RWPE2 (cell line): Measurements from ENCODE around the gene COMT.
A peak's percentile ranks its signal among the peaks of the same experiment; 100 is the strongest.

Experiments
- ATAC-seq: fragments of 200-7000 bp; cut with Tn5 transposase; 3 replicates; pipeline ENCODE4 v1.9.1; 2021; ENCODE audit warnings: low read depth
- DNase-seq: peaks from one replicate; pipeline ENCODE4 v3.0.0-alpha.2; 2020; ENCODE audit warnings: low spot score
- H3K27ac ChIP-seq: fragments of 450-650 bp; 2 replicates; pipeline ENCODE4 v1.5.1; 2017; ENCODE audit warnings: mild to moderate bottlenecking; ENCODE audit not compliant: poor library complexity, severe bottlenecking
- H3K27me3 ChIP-seq: fragments of 250-450 bp; sonication (Bioruptor Pico); 2 replicates; pipeline ENCODE4 v1.5.1; 2021; ENCODE audit warnings: mild to moderate bottlenecking, moderate library complexity; ENCODE audit not compliant: insufficient read depth, poor library complexity, severe bottlenecking
- H3K36me3 ChIP-seq: fragments of 250-450 bp; sonication (Bioruptor Pico); 2 replicates; pipeline ENCODE4 v1.5.1; 2020; ENCODE audit warnings: low read depth, mild to moderate bottlenecking, moderate library complexity
- H3K4me1 ChIP-seq: fragments of 250-450 bp; sonication (Bioruptor Pico); 2 replicates; pipeline ENCODE4 v1.5.1; 2021; ENCODE audit warnings: mild to moderate bottlenecking, moderate library complexity; ENCODE audit not compliant: insufficient read depth, poor library complexity, severe bottlenecking
- H3K4me3 ChIP-seq: fragments of 250-450 bp; sonication (Bioruptor Pico); 2 replicates; pipeline ENCODE4 v1.5.1; 2021; ENCODE audit warnings: mild to moderate bottlenecking, moderate library complexity; ENCODE audit not compliant: severe bottlenecking
- H3K9me3 ChIP-seq: fragments of 250-450 bp; sonication (Bioruptor Pico); 2 replicates; pipeline ENCODE4 v1.5.1; 2021; ENCODE audit warnings: mild to moderate bottlenecking, moderate library complexity; ENCODE audit not compliant: severe bottlenecking
- CTCF ChIP-seq: fragments of 450-650 bp; IDR thresholded peaks from one replicate; pipeline ENCODE4 v1.5.1; 2017; ENCODE audit warnings: mild to moderate bottlenecking, moderate library complexity; ENCODE audit not compliant: poor library complexity, severe bottlenecking

Gene COMT

GRCh38 chr22:19973551-19974267, 32.1 kb downstream of the COMT start:
- Histone ChIP-seq H3K9me3 (no peaks in the 10 kb centered on the region), H3K4me1 (peaks cover 12% of the 10 kb centered on the region), H3K27me3 (no peaks in the 10 kb centered on the region), H3K36me3 (peaks cover 4% of the 10 kb centered on the region; the same call in 1 of the 2 replicates), H3K27ac (no peak overlapping the region), H3K4me3 (no peak overlapping the region)
- ATAC-seq, result no peak
- TF ChIP-seq CTCF, result no peak
- DNase-seq, result no peak

GRCh38 chr22:19974268-19974861, 32.8 kb downstream of the COMT start:
- Histone ChIP-seq H3K36me3 (peaks cover 7% of the 10 kb centered on the region; the same call in 1 of the 2 replicates), H3K4me1 (peaks cover 12% of the 10 kb centered on the region), H3K27me3 (no peaks in the 10 kb centered on the region), H3K9me3 (no peaks in the 10 kb centered on the region), H3K4me3 (no peak overlapping the region), H3K27ac (peak overlapping the region; percentile 58)
- ATAC-seq (no peak), DNase-seq (no peak)
- no peak for TF ChIP-seq CTCF

DNA sequence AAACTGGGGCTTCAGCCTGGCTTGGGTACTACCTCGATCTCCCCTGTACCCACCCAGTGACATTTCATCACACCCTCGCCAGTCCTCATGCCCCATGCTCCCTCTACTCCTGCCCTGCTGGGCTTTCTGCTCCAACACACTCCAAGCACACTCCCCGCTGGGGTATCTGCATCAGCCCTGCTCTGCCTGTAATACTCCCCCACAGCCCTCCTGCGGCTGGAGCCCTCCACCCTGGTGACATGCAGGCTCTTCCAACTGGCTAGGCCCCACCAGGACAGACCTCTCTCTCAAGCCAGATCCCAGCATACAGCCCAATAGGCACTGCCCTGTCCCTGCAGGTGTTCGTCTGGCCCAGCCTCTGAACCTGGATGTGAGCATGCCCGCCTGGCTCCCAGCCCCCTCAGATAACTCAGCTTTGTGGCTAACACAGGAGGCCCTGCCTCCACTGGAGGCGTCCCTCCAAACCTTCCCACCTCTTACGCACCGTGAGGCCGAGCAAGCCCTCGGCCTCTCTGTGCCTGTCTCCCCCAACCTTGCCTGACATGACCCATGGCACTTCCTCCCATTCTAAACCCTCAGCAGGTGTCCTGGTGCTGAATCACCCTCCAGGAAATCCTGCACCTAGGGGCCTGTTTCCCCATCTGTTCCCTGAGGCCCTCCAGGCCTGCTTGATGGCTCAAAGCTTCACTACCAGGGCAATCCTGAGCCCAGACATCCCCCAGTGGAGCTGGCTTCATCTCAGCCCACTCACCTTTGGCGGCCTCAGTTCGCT, 33.5 kb downstream of the COMT start:
- Histone ChIP-seq H3K4me1 (peaks cover 12% of the 10 kb centered on the region), H3K9me3 (peaks cover under 1% of the 10 kb centered on the region), H3K27ac (peak overlapping the region; percentile 58), H3K27me3 (no peaks in the 10 kb centered on the region), H3K4me3 (no peak overlapping the region), H3K36me3 (peaks cover 9% of the 10 kb centered on the region; the same call in 1 of the 2 replicates)
- no peak for TF ChIP-seq CTCF
- peak; percentile 60 for ATAC-seq
- no peak for DNase-seq

DNA sequence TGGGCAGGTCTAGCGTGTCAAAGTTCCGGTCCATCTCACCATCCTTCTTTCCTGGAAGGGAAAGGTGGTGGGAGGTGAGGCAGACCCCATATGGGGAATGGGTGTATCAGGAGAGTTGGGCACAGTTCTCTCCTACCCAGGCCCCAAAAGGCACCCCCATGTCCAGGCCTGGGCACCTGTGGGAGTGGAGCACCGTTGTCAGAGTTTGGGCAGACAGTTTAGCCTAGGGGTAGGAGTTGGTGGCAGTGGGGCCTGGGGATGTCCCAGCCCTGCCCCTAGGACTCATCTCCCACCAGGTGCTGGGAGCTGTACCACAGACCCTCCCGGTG, 34.1 kb downstream of the COMT start:
- Histone ChIP-seq H3K4me1 (peaks cover 12% of the 10 kb centered on the region), H3K36me3 (peaks cover 11% of the 10 kb centered on the region; the same call in 1 of the 2 replicates), H3K27ac (peak overlapping the region; percentile 58), H3K27me3 (no peaks in the 10 kb centered on the region), H3K4me3 (no peak overlapping the region), H3K9me3 (peaks cover 2% of the 10 kb centered on the region)
- ATAC-seq (no peak), DNase-seq (no peak)
- no peak for TF ChIP-seq CTCF
